HG03354 (cell line): ENCODE measurements around the gene SCYL2.
"Not testable (repeated sequence)": the region's sequence is repeated elsewhere in the genome, so short reads cannot be mapped to it uniquely, and the experiment has no call there.

Source experiments
- ATAC-seq: cut with Tn5 transposase; IDR thresholded peaks from one replicate; pipeline ENCODE4 v1.9.1; 2021; ENCODE audit warnings: mild to moderate bottlenecking; ENCODE audit not compliant: unreplicated experiment, poor library complexity, severe bottlenecking

SCYL2 gene, protein sequence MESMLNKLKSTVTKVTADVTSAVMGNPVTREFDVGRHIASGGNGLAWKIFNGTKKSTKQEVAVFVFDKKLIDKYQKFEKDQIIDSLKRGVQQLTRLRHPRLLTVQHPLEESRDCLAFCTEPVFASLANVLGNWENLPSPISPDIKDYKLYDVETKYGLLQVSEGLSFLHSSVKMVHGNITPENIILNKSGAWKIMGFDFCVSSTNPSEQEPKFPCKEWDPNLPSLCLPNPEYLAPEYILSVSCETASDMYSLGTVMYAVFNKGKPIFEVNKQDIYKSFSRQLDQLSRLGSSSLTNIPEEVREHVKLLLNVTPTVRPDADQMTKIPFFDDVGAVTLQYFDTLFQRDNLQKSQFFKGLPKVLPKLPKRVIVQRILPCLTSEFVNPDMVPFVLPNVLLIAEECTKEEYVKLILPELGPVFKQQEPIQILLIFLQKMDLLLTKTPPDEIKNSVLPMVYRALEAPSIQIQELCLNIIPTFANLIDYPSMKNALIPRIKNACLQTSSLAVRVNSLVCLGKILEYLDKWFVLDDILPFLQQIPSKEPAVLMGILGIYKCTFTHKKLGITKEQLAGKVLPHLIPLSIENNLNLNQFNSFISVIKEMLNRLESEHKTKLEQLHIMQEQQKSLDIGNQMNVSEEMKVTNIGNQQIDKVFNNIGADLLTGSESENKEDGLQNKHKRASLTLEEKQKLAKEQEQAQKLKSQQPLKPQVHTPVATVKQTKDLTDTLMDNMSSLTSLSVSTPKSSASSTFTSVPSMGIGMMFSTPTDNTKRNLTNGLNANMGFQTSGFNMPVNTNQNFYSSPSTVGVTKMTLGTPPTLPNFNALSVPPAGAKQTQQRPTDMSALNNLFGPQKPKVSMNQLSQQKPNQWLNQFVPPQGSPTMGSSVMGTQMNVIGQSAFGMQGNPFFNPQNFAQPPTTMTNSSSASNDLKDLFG

DNA sequence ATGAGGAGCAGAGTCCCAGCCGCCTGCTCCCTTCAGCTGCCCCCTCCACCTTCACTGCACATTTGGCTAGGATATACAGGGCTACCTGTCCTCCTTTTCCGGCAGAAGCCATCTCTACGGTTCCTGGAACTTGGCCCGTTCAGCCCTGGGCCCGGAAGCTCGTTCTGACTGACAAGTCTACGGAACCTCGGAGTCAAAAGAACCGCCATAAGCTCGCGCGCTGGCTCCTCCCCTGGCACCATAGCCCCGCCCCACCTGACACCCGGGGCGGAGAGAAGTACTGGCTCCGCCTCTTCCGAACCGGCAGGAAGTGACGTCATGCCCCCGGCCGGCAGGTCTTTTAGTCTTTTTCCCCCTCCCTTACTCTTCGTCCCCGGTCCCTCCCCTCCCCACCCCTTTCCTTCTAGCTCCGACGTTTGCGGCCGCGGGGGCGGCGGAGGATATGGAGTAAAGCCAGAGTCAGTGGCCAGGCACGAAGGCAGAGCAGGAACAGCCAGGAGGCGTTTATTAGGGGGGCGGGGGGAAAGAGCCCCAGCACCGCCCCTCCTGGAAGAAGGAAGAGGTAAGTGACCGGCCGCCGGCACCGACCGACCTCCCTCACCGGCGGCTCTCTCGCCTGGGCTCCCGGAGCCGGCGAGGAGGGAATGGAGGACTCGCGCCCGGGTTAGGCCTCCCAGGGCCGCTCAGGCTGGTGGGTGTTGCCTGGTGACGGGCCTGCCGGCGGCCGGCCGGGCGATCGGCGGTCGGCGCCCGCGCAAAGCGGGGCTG, at the start of gene SCYL2, which contains the start of gene DEPDC4:
Gene SCYL2, plus strand, starts transcription at position 343 of the 768 bp plus-strand sequence. CDS start 15,794 bp downstream, outside the sequence.
Gene DEPDC4, minus strand, starts transcription at position 245 of the 768 bp plus-strand sequence. Its CDS starts 3 bp downstream, at position 242.
- ATAC-seq, result peak; percentile 94

DNA sequence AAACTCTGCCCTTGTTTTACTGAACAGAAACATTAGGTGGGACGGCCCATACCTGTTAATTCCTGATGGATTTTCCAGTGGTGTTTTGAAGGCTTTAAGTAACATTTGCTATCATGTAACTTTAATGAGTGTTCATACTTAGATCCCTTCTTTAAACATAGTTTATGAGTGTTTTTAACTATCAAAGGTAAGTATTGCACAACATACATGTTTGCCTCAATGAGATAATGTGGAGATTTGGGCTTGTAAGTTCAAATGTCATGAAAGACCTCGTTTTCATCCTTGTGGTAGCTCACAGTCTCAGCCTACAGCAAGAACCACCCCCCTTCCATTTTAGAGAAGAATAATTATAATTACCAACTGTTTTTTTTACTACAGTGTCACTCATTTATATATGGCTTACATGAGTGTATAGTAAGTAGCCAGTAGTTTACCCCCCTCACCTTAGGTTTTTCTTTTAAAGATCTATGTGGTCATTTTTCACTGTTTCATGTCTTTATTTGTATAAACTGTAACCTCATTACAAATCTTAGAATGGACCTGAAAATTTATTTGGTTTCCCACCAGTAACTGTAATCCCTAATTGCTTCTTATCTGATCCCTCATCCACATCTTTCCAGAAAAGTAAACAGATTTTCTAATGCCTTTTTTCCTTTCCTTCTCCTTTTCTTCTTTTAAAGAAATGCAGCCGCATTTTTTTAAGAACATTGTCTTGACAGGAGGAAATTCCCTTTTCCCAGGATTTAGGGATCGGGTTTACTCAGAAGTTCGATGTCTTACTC, 47.5 kb upstream of the SCYL2 start:
- no peak for ATAC-seq

DNA sequence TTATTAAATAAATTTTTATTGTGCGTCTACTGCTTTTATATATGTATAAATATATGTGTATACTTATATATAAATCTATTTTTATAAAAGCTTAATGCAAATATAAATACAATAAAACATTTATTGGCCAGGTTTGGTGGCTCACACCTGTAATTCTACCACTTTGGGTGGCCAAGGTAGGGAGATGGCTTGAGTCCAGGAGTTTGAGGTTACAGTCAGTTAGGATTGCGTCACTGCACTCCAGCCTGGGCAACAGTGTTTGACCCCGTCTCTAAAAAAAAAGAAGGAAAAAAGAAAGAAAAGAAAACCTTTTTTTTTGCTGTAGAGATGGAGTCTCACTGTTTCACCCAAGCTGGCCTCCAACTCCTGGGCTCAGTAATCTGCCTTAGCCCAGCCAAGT, 45.5 kb upstream of the SCYL2 start:
- no peak for ATAC-seq

DNA sequence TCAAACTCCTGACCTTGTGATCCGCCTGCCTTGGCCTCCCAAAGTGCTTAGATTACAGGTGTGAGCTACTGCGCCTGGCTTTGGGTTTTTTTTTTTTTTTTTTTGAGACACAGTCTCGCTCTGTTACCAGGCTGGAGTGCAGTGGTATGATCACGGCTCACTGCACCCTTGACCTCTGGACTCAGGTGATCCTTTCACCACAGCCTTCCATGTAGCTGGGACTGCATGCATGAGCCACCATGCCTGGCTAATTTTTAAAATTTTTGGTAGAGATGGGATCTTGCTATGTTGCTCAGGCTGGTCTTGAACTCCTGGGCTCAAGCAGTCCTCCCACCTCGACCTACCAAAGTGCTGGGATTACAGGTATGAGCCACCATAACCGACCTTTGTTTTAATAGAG, 44.8 kb upstream of the SCYL2 start:
- not testable (repeated sequence) for ATAC-seq

DNA sequence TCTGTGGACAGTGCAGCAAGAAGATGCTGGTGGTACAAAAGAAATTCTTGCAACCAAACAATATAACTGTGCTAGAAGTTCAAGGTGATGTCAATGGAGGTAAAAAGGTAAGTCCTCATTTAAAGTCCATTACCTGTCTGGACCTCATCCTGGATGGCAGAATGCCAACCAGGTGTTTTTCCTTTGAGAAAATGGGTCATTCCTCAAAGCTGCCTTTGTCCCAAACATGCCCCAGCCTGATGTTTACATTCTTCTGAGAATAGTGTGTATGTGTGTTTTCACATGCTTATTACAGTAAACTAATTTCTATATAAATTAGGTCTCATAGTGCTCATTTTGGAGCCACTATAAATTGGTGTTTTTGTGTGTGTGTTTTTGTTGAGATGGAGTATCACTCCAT, 41.5 kb upstream of the SCYL2 start:
- no peak for ATAC-seq

DNA sequence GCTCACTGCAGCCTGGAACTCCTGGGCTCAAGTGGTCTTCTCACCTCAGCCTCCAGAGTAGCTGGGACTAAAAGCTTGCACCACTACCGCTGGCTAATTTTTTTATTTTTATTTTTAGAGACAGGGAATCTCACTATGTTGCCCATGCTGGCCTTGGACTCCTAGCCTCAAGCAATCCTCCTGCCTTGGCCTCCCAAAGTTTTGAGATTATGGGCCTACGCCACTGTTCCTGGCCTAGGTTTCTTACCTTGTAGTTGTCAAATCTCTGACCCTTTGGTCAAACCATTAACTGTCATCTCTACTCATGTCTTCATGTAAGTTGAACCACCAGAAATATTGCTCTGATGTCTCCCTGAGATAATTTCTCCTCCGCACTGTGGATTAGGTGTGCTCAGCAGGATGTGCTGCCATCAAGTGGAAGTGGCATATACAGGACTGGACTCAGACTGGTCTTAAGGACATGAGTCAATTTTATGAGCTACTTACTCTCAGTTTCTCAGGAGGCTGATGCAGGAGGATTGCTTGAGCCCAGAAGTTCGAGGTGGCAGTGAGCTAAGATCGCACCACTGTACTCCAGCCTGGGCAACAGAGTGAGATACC, 37.8 kb upstream of the SCYL2 start:
- no peak for ATAC-seq

DNA sequence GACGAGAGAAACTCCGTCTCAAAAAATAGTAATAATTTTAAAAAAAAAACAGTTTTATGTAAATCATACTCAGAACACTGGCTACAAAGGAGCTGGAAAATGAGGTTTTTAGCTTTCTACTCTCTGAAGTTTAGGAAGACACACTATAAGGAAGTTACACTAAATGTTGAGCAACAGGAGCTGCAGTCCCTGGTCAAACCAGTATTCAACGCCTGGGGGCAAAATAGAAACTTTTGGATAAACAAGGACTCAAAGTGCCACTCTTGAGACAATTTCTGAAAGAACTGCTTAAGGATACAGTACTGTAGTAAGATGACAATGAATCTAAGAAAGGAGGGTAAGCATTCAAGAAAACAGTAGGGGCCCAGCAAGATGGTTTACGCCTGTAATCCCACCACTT, 37.1 kb upstream of the SCYL2 start:
- ATAC-seq, result no peak

DNA sequence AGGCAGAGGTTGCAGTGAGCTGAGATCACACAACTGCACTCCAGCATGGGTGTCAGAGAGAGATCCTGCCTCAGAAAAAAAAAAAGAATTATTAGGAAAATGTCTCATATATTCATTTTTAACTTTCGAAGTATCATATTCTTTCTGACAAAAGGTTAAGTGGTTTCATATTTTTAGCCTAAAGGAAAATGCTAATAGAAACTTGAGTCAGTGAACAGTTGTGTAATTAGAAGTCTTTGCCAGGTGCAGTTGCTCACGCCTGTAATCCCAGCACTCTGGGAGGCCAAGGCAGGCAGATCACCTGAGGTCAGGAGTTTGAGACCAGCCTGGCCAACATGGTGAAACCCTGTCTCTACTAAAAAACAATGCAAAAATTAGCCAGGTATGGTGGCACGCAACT, 35.1 kb upstream of the SCYL2 start:
- ATAC-seq, result not testable (repeated sequence)

DNA sequence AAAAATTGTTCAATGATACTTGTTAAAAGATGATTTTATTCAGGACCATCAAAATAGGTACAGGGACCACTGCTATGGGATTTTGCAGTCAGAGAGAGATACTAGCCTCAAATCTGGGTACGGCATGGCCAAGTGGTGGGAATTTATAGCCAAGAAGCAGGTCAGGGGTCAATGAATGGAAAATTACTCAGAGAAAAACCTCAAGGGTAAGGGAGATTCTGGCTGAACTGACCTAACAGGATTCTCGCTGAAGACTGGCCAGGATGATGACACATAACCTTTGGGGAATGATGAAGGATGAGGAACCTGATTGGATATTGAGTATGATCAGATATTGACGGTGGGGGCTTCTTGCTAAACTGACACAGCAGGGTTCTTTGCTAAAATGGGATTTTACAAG, 32.8 kb upstream of the SCYL2 start:
- no peak for ATAC-seq

DNA sequence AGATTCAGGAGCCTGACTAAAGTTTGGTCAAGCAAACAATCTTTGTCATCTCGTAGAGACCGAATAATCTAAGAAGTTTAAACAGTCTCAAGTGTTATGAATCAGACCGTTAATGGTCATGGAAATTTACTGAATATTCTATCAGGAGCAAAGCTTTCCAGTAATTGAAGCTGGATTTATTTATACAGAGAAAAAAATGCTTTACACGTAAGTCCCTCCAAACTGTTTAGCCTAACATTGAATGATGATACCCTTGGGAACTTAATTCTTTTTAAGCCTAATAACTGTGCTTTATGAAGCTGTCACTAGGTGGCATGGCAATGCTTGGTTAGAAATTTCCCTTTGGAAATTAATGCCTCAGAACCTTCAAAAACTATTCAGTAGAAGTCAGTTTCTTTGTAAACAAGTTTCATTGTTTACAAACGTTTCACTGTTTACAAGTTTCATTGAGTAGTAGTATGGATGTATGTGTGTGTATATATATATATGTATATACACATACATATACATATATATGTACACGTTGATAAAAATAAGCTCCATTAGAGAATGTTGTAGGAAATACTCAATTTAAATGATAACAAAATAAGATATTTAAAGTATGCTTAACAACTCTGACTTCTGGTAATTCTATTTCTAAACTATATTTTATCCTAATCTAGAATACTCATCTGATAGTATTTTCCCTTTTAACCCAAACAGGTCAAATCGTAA, 32.2 kb upstream of the SCYL2 start:
- ATAC-seq, result peak; percentile 79

DNA sequence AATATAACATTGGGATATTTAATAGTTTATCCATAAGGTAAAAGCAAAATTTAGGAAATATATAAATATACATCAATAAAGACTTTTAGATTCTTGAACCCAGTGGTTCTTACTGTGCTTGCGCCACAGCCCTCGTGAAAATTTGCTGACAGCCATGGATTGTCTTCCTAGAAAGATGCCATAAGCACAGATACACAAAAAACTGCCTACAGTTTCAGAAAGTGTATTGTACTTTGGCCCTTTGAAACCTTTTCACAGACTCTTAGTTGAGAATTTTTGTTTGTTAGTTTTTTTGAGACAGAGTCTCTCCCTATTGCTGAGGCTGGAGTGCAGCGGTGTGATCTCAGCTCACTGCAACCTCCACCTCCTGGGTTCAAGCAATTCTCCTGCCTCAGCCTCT, 28.2 kb upstream of the SCYL2 start:
- no peak for ATAC-seq

DNA sequence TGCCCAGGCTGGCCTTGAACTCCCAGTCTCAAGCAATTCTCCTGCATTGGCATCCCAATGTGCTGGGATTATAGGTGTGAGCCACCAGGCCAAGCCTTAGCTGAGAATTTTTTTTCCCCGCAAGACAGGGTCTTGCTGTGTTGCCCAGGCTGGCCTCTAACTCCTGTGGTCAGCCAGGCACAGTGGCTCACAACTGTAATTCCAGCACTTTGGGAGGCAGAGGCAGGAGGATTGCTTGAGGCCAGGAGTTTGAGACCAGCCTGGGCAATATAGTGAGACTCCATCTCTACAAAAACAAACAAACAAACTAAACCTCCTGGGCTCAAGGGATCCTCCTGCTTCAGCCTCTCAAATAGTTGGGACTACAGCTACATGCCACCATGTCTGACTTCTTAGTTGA, 27.4 kb upstream of the SCYL2 start:
- no peak for ATAC-seq

DNA sequence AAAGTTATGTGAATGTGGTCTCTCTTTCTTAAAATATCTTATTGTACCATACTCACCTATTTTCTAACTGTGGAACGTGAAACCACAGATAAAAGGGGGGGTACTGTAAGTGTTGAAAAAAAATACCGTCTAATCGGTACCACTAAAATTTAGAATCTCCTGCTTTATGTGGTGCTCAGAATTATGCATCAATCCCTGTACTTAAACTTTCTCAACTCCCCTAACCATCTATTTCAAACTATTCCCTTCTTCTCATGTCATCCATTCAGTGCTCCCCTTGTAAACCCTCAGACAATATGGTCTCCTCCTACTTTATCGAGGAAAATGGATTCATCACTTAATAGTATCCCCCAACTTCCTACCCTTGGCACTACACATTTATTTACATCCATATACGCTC, 23.8 kb upstream of the SCYL2 start:
- ATAC-seq, result no peak

DNA sequence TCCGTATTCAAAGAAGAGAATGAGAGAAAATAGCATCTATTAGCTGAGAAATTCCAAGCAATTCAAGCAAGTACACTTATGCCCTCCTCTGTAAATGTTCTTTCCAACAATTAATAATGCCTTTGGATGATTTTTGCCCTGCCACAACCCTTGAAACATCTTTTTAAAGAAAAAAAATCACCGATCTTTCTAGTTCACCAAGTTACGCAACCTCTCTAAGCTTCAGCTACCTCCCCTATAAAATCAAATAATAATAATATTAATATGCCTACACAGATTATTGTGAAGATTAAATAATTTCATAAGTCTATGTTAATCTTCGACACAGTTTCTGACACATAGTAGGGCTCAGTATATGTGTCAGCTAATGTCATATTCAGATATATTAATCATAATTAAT, 19.2 kb upstream of the SCYL2 start:
- ATAC-seq, result no peak

DNA sequence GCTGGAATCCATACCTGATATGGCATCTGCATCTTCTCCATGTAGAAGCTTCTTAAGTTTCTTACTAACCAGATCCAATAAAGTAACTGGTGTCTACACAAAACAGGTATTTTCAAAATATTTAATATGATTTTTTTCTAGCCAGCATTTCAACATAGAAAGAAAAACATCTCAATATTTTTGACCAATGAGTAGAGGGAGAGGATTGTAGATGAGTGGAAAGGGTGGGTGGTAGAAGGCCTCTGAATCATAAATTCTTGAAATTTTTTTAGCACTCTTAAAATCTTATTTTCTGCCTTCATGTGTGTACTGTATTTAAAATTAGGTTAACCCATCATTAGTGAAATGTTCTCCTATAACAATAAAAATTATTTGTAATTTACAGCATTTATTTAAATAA, 18.1 kb upstream of the SCYL2 start:
- no peak for ATAC-seq

DNA sequence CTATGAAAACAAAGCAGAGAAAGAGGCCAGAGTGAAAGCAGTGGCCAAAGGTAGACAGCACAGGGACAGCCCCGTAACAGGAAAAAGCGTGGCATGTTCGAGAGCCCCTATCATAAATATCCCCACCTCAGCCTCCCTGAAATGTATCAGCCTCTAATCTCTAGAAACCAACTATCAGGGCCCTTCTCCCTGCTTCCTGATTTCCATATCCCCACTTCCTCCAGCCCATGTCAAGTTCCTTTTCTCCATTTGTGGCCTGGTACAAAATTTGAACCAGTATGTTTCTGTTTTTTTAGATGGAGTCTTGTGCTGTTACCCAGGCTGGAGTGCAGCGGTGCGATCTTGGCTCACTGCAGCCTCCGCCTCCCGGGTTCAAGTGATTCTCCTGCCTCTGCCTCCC, 17.0 kb upstream of the SCYL2 start:
- no peak for ATAC-seq

DNA sequence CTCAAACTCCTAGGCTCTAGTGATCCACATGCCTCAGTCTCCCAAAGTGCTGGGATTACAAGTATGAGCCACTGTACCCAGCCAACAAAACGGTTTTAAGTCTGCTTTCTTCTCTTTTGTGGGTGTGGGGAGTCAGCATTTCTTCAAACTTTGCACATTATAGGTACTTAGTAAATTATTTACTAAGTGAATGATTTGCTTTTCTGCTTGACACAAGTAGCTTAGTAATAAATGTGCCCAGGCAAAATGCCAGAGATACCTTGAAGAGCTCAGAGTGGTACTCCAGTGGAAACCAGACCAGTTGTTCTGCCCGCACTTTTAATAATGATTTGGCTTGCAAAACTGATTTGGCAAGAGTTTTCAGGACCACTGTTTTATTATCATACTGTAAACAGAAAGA, 15.1 kb upstream of the SCYL2 start:
- peak; percentile 56 for ATAC-seq

DNA sequence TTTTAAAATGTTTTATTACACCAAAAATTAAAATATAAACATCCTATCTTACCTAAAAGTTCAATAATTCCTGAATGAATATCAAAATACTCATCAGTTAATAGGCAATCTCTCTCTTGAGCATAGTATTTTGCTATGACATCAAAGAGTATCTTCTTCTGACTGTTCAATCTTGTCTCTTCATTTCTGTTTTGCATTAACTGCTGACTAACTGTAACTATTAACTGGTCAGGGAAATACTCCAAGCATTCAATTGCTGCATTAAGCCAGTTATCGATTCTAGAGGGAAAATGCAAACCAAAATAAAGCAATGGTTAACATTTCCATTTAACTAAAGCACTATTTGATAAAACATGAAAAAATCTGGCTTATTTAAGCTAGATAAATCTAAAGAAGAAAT, 13.5 kb upstream of the SCYL2 start:
- no peak for ATAC-seq
